Measurements from ENCODE around the gene SAA1. TPM values are rescaled to one million over a fixed set of nuclear protein-coding genes. Genes with fewer than 3 reads are reported as not detected.

SAA1 gene
- total RNA-seq, 4 donors from 2014 or later = 16.8 to 44.3 (median 32.7) TPM

DNA sequence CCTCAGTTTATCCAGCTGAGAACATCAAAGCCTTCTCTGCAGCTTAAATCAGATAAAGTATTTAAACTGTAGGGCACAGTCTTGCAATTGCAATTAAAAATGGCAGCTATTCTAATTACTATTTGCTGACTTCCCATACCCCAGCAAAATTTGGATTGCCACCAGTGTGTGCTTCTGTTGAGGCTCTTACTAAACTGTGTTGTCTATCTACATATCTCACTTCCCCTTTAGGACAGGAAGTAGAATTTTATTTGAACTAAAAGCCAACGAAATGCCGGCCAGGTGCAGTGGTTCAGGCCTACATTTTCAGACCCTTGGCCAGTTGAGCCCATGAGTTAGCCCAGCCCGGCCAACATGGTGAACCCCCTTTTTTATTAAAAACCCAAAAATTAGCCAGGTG, 36.6 kb upstream of the SAA1 start:
- 84% methylated on average over 3 of the region's 3 CpGs for WGBS, 2 donors
- H3K4me3 ChIP-seq (ENCODE audit: low read depth, poor library complexity, severe bottlenecking) = no peak overlapping the region
- intact Hi-C loops (cut with DNase I; ENCODE audit: low total_unique reads) = no loop called here
- no peak for DNase-seq (ENCODE audit: low spot score in 2 of 2)
- TF ChIP-seq, protein P1, sequence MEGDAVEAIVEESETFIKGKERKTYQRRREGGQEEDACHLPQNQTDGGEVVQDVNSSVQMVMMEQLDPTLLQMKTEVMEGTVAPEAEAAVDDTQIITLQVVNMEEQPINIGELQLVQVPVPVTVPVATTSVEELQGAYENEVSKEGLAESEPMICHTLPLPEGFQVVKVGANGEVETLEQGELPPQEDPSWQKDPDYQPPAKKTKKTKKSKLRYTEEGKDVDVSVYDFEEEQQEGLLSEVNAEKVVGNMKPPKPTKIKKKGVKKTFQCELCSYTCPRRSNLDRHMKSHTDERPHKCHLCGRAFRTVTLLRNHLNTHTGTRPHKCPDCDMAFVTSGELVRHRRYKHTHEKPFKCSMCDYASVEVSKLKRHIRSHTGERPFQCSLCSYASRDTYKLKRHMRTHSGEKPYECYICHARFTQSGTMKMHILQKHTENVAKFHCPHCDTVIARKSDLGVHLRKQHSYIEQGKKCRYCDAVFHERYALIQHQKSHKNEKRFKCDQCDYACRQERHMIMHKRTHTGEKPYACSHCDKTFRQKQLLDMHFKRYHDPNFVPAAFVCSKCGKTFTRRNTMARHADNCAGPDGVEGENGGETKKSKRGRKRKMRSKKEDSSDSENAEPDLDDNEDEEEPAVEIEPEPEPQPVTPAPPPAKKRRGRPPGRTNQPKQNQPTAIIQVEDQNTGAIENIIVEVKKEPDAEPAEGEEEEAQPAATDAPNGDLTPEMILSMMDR (IDR thresholded peaks at IDR 0.05) = no peak
- no peak for TF ChIP-seq POLR2A (IDR thresholded peaks at IDR 0.05)

DNA sequence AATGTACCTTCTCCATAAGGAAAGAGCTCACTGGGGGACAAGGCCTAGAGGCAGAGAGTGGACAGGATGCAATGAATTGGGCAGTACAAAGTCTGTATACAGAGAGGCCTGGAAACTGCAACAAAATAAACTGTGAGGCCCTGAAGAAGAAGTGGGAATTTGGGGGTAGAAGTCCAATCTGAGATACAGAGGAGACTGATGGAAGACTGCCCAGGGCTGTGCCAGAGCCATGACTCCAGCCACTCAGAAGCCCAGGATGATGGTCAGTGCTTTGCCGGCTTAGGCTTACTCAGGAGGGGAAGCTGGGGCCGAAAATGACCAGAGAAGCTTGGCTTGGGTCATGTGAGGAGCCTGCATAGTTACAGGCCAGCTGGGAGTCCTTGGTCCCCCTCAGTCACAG, 35.2 kb upstream of the SAA1 start:
- WGBS, 2 donors = 85 to 86% methylated on average over 2 of the region's 2 CpGs
- intact Hi-C loops (cut with DNase I; ENCODE audit: low total_unique reads) = no loop called here
- no peak overlapping the region for H3K4me3 ChIP-seq (ENCODE audit: low read depth, poor library complexity, severe bottlenecking)
- TF ChIP-seq, protein P1 (IDR thresholded peaks at IDR 0.05) = no peak
- TF ChIP-seq POLR2A (IDR thresholded peaks at IDR 0.05) = no peak
- no peak for DNase-seq (ENCODE audit: low spot score in 2 of 2)

DNA sequence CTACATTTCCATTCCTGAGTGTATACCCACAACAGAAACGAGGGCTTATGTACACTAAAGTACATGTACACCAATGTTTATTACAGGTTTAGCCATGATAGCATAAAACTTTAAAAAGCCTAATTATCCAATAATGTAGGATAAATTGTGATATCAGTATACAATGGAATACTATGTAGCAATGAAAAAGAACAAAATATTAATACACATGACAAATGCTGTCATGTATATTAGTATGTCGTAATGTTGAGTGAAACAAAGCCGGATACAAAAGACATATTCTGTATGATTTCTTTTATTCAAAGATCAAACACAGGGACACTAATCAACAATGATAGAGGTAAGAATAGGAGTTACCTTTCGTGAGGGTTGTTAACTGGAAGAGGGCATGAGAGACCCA, 32.2 kb upstream of the SAA1 start:
- no peak overlapping the region for H3K4me3 ChIP-seq (ENCODE audit: low read depth, poor library complexity, severe bottlenecking)
- intact Hi-C loops (cut with DNase I; ENCODE audit: low total_unique reads) = no loop called here
- no peak for DNase-seq (ENCODE audit: low spot score in 2 of 2)
- no peak for TF ChIP-seq POLR2A (IDR thresholded peaks at IDR 0.05)
- TF ChIP-seq, protein P1 (IDR thresholded peaks at IDR 0.05) = no peak
- 91 to 95% methylated on average over 4 of the region's 4 CpGs for WGBS, 2 donors

DNA sequence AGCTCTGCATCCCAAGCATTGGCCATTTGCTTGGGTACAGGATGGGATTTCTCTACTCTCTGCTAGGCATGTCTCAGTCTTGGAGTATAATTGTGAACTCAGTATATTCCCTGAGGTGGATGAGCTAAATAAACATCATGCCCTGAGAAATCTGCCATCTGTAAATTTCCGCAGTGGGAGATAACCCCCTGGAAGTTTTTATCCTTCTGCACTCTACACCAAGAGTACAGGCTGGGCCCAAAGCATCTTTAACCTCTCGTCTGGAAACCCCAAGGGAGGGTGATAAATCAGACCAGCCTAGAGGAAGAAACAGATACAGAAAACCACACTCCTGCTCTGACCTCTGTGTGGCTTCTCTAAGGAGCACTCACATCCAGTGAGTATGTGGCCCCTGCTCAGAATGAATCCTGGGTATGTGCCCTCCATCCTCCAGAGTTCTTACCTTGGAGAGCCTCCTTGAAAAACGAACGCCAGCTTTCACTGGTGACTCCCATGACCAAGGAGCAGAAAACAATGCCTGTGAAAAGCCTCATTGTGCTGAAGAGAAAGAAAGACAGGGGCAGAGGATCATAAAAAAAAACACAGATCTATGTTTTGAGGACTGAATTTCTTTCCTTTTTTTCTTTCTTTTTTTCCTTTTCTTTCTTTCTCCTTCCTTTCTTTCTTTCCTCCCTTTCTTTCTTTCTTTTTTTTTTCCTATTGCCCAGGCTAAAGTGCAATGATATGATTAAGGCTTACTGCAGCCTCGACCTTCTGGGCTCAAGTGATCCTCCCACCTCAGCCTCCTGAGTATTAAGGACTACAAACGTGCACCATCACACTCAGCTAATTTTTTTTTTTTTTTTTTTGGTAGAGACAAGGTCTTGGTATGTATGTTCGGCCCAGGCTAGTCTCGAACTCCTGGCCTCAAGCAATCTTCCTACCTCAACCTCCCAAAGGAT, 30.4 kb upstream of the SAA1 start:
- 59 to 61% methylated on average over 8 of the region's 8 CpGs for WGBS, 2 donors
- H3K4me3 ChIP-seq (ENCODE audit: low read depth, poor library complexity, severe bottlenecking) = no peak overlapping the region
- no peak for DNase-seq (ENCODE audit: low spot score in 2 of 2)
- intact Hi-C loops (cut with DNase I; ENCODE audit: low total_unique reads) = no loop called here
- no peak for TF ChIP-seq POLR2A (IDR thresholded peaks at IDR 0.05)
- TF ChIP-seq, protein P1 (IDR thresholded peaks at IDR 0.05) = no peak

DNA sequence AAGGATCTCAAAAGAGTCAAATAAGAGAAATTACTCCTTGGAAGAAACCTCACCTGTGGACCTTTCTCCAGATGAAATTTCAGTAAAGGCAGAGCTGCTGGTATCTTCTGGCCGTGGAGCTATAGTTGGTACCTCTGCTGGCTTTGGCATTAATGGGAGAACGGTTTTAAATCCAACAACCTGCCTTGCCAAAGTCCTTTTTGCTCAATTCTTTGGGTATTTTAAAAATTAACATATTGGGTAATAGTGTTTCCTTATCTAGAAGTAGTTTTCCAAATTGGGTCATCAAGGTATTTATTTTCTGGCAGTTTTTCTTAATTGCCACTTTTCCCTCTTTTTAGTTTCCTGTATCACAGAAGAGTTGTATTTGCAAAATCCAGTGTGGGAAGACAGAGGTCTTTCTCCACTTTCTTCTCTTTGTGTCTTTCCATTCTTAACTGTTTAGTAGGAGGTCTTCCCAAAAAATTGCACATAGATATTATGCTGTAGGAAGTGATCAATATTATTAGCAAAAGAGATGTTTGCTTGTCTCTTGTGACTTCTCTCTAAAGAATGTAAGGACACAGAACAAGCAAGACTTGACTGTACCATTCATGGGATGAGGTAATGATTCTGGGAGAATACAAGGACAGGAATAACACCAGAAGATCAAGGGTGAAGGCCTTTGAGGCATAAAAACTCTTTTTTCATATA, 29.3 kb upstream of the SAA1 start, which contains the start of gene SAA4:
Gene SAA4, minus strand, starts transcription at position 139 of the 693 bp plus-strand sequence. CDS start 876 bp downstream, outside the sequence.
- intact Hi-C loops (cut with DNase I; ENCODE audit: low total_unique reads) = no loop called here
- 78 to 79% methylated on average over 2 of the region's 2 CpGs for WGBS, 2 donors
- no peak within 1 kb of the TSS for H3K4me3 ChIP-seq (ENCODE audit: low read depth, poor library complexity, severe bottlenecking)
- TF ChIP-seq, protein P1 (IDR thresholded peaks at IDR 0.05) = no peak
- no peak for TF ChIP-seq POLR2A (IDR thresholded peaks at IDR 0.05)
- DNase-seq (ENCODE audit: low spot score in 2 of 2) = no peak
